HG02852 (cell line): Measurements from ENCODE around the gene BORCS6.

Experiments used
- ATAC-seq: cut with Tn5 transposase; IDR thresholded peaks from one replicate; pipeline ENCODE4 v1.9.1; 2021; ENCODE audit warnings: mild to moderate bottlenecking, moderate library complexity; ENCODE audit not compliant: unreplicated experiment

The BORCS6 gene

DNA sequence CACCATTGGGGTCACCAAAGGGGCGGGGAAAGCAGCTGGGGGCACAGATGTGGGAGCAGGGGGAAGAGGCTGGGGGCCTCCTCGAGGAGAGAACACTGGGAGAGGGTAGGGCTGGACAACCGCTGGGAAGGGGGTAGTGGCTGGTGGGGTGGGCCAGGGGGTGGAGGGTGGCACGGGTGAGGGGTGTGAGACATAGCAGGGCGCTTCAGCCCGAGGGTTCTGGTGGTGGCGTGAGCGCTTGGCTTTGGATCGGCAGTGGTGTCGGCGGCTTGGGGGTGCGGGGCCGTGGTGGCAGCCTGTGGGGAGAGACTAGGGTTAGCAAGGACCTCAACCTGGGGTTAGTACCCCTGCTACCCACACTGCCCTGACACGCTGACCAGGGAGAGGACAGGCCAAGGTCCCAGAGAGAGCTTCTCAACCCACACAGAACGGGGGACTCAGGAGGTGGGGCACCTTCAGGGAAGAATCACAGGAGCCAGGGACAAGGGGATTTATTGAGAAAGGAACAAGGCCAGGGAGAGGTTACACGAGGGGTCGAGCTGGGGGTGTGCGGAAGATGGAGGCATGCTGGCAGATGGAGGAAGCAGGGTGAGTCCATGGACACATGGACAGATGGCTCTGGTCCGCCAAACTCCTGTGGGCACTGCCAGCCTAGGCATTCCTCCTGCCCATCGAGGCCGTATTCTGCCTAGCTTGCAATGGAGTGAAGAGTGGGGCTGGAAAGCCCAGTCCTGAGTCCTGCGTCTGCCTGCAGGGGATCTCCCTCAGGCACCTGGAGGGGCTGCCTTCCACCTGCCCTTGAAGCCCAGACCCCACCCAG, 46.2 kb downstream of the BORCS6 start:
- ATAC-seq = no peak

DNA sequence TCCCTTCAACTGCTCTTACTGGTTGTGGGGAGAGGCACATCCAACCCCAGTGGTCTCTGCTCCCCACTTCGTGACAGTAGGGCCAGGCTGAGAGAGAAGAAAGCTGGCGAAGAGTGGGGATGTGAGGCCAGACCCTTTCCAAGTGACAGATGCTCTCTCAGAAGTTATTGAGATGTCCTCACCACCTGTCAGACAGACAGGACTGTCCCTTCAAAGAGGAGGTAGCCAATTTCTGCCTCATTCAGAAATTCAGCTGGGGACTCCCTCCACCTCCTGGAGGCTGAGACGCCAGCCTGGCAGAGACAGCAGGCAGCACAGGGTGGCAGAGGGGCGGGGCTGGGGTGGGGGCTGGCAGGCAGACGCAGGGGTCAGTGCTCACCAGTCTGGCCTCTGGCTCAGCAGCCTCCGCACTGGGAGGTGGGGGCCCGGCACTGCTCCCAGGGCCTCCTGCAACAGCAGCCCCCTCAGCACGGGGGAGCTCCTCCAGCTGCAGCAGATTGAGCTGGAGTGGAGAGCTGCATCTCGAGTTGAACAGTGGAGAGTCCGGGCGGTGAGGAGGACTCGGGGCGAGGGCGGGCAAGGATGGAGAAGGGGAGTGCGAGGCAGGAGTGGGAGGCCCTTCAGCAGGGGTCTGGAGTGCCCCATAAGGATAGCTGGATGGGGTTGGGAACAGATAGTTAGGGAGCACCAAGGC, 46.9 kb downstream of the BORCS6 start:
- no peak for ATAC-seq

DNA sequence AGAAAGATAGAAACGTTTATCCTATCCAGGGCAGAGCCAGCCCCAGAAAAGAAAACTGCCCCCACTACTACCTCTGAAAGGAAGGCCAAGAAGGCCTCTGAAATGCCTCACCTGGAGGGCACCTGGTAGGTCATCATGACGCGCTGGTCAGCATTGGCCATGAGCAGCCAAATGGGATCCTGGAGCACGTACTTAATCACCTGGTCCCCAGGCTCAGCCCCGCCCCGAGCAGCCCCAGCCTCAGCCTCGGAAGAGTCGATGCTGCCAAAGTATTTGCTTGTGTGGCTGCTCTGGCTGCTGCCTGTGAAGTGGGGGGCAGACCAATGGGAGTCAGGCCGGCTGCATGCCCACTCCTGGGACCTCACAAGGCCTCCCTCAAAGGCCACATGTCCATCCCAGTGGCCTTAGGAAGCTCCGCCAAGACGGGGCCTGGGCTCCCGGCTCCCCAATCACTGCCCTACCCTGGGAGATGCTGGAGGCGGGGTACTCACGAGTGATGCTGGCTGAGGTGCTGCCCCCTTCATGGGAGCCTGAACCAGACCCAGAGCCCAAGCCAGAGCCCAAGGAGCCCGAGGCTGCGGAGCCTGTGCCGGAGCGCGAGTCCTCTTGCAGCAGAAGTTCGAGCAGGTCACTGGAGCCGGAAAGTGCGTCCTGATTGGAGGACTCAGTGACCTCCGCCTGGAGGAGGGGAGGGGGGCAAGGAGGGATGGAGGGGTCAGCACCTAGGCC, 47.7 kb downstream of the BORCS6 start:
- ATAC-seq = no peak

DNA sequence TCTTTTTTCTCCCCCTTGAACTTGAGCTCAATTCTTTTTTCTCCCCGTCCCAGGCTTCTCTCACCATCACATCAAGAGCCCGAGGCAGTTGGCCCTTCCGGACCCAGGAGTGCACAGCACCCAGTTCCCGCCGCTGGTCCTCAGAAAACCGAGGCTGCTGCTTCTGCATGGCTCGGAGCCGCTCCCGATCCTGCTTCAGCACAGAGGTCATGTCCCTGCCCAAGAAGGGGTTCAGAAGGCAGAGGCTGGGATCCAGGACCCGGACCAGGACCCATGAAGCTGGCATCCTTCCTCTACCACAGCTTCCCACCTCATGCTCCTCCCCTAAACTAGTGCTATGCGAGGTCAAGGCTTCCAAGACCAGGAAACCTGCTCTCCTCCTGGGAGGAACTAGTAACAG, 48.2 kb downstream of the BORCS6 start:
- no peak for ATAC-seq

DNA sequence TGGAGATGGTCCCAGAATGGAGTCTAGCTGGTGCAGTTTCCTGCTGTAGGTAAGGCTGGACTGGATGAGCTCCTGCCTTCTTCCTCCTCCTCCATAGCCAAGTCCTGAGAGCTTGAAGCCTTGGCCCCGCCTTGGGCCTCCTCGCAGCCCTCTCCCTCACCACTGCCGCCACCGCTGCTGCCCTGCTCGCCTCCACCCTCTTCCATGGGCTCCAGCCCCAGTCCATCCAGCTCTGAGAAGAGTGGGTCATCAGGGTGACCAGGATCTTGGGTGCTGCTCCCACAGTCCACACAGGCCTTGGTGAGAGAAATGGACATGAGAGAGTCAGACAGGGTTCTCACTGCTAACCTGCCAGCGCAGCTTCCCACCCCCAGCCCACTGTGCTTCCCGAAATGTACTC, 48.9 kb downstream of the BORCS6 start:
- ATAC-seq = no peak

DNA sequence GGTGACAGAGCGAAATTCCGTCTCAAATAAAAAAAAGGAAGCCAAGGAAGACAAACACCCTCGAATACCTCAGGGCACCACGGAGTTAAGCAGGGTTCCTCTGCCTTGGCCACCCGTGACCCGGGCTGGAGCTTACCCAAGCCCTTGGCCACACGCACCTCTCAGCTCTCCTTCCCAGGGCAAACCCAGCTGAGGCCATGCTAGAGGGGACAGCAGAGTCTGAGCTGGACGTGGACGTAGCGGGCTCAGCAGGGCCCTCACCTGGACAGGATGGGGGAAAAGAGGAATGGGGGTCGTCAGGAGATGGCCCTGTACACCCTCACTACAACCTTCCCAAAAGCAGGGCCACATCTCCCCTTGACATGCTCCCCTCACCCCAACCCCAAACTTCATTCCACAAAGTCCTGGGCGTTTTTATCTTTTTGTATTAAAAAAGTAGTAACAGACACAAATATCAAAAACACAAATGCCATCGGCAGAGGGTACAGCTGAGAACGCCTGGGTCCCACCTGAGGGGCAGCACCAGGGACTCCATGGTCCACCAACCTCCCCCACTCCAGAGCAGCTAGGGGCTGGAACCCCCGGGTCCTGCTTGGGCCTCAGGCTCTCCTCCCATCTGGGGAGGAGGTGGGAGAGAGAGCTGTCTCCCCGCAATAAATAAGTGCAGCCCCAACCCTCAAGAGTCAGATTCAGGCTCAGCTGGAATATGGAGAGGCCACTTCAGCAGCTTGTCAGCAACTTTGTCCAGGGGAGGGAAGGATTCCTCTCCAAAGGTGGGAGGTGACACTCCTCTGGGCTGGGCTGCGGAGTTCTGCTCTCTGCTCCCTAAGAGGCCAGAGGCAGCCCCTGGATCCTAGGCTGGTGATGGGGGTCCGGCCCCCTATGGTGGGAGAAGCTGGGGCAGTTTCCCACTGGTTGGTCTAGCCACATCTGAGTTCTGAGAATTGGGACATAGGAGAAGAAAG, 49.6 kb downstream of the BORCS6 start:
- ATAC-seq = no peak

DNA sequence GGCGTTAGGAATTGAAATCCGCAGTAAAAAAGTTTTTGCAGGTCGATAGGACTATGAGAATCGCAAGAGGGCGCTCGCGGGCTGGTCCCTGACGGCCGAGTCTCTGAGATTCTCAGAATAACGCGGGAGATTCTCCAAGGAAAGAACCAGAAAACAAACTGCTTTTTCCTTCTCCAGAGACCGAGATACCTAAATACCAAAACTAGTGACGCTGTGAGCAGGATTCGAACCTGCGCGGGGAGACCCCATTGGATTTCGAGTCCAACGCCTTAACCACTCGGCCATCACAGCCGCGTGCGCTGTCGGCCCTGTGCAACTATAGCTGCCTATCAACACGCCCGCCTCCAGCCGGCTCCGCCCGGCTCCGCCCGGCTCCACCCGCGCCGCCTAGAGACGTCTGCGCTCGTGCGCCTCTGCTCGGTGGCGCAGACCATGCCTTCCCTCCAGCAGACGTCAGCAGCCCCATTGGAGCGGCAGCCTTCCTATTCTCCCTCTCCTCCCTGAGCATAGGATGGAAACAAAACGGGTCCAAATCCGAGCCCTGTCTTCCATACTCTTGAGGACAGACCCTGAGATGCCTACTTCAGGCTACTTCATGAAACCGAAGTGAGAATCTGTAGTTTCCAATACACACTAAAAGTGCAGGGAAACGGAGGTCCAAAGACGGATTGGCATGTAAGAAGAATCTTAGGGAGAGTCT, 51.2 kb downstream of the BORCS6 start:
- ATAC-seq = peak; percentile 80

DNA sequence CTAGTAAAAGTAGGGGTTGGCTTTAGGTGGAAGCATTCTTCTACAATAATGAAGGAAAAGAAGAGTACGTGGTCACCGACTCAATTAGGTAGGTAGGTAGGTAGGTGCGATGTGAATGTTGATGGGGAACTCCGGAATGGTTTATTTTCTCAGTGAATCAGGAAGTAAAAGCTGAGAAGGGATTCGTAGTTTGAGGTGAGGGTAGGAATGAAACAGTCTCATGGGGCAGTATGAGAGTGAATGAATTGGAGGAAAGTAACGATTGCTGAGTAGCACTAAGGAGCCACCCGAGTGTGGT, 51.7 kb downstream of the BORCS6 start:
- no peak for ATAC-seq
